GM12891 (cell line): ENCODE measurements around the gene MARK2.

ENCODE experiments used
- DNase-seq: peaks from one replicate; pipeline ENCODE4 v3.0.0; 2011; ENCODE audit warnings: low spot score; ENCODE audit not compliant: insufficient read length
- FAIRE-seq: peaks from 2 replicates; lab custom pipeline; 2011; peaks lifted over from hg19 to GRCh38; lab: Jason Lieb, UNC
- PAX5 ChIP-seq: IDR thresholded peaks from 2 replicates; pipeline ENCODE4 v1.6.1; 2011; ENCODE audit warnings: low read length, moderate library complexity, mild to moderate bottlenecking; ENCODE audit not compliant: insufficient read depth, severe bottlenecking
- POLR2A ChIP-seq: IDR thresholded peaks from 2 replicates; pipeline ENCODE4 v1.6.1; 2011; ENCODE audit warnings: low read depth, low read length, control low read depth
- POLR2AphosphoS5 ChIP-seq: IDR thresholded peaks from 2 replicates; pipeline ENCODE4 v1.6.1; 2011; ENCODE audit warnings: low read depth, low read length, control low read depth
- POU2F2 ChIP-seq: IDR thresholded peaks from 2 replicates; pipeline ENCODE4 v1.6.1; 2011; ENCODE audit warnings: low read depth, mild to moderate bottlenecking, control low read depth, low read length, moderate library complexity
- SPI1 ChIP-seq: IDR thresholded peaks from 2 replicates; pipeline ENCODE4 v1.6.1; 2011; ENCODE audit warnings: low read depth, low read length, control low read depth
- TAF1 ChIP-seq: IDR thresholded peaks from 2 replicates; pipeline ENCODE4 v1.6.1; 2011; ENCODE audit warnings: low read depth, low read length, control low read depth

Gene MARK2

GRCh38 chr11:63939397-63939891, 100.5 kb downstream of the MARK2 start:
- no peak for TF ChIP-seq TAF1
- no peak for TF ChIP-seq SPI1
- no peak for TF ChIP-seq POU2F2
- no peak for TF ChIP-seq POLR2AphosphoS5
- no peak for TF ChIP-seq PAX5
- TF ChIP-seq POLR2A: no peak
- no peak for DNase-seq
- FAIRE-seq: peak; percentile 50

DNA sequence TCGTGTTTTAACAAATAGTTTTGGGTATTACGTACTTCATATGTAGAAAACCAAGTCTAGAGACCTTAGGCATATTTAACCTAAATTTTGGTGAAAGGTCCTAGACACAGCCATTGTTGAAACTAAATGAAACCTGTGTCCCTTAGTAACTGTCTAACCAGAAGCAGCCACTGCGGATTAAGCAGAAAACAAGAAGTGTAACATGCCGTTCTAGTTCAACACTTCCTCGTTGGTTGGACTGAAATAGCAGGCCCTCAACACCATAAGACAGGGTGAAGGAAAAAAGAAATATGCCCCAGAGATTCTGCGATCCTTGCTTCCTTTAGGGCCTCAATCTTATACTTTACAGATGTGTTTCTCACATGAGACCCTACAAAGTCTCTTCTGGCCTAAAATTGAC, 101.9 kb downstream of the MARK2 start:
- DNase-seq: no peak

GRCh38 chr11:63941901-63942300, 103.0 kb downstream of the MARK2 start:
- no peak for TF ChIP-seq POU2F2
- TF ChIP-seq SPI1: no peak
- TF ChIP-seq TAF1: no peak
- no peak for TF ChIP-seq POLR2A
- no peak for TF ChIP-seq POLR2AphosphoS5
- no peak for TF ChIP-seq PAX5
- no peak for FAIRE-seq
- no peak for DNase-seq

More for the DNA sequence above, 101.9 kb downstream of the MARK2 start:
- TF ChIP-seq POLR2A (no peak), PAX5 (no peak), SPI1 (peak; percentile 75)
- FAIRE-seq: peak; percentile 52

- TF ChIP-seq POLR2A: no peak
- no peak for TF ChIP-seq SPI1
- no peak for TF ChIP-seq POU2F2
- no peak for TF ChIP-seq TAF1
- TF ChIP-seq PAX5: no peak
- no peak for TF ChIP-seq POLR2AphosphoS5
- FAIRE-seq (no peak), DNase-seq (no peak)
Observed at GRCh38 chr11:63942803-63943202, 103.9 kb downstream of the MARK2 start.

- FAIRE-seq (no peak), DNase-seq (no peak)
- no peak for TF ChIP-seq SPI1
- TF ChIP-seq POLR2A: no peak
- no peak for TF ChIP-seq PAX5
Observed at GRCh38 chr11:63944987-63945386, 106.1 kb downstream of the MARK2 start.

- no peak for DNase-seq
- TF ChIP-seq POLR2AphosphoS5 (no peak), PAX5 (no peak), POLR2A (no peak), TAF1 (no peak), SPI1 (no peak), POU2F2 (no peak)
- FAIRE-seq: peak; percentile 71
Observed at GRCh38 chr11:63945477-63946163, 106.7 kb downstream of the MARK2 start.

DNA sequence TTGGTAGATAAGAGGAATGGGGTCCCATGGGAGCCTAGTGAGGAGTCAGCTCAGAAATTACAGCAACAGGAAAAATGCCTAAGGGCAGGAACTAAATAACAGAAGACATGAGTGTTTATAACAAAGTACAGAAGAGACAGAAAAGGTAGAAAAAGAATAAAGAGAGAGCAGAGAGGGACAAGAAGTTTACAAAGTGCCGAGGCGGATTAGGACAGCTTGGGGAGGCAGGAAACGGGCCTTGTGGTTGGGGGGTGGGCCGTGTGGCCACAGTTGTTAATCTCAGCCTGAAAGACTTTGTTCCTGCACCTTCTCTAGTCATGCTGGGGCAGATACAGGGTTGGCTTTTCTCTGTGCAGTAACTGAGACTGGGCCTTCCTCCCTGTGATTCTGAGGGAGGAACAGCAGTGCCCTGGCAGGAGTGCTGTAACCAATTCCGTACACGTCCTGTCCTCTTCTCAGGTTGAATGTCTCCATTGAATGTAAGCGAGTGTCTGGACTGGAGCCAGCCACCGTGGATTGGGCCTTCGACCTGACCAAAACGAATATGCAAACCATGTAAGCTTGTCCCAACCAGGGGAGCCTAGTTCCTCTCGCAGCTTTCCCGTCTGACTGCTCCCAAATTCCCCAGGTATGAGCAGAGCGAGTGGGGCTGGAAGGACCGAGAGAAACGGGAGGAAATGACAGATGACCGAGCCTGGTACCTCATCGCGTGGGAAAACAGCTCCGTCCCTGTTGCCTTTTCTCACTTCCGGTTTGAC, 113.0 kb downstream of the MARK2 start:
- FAIRE-seq: peak; percentile 74
- TF ChIP-seq PAX5 (no peak), SPI1 (peak; percentile 57)
- no peak for DNase-seq

DNA sequence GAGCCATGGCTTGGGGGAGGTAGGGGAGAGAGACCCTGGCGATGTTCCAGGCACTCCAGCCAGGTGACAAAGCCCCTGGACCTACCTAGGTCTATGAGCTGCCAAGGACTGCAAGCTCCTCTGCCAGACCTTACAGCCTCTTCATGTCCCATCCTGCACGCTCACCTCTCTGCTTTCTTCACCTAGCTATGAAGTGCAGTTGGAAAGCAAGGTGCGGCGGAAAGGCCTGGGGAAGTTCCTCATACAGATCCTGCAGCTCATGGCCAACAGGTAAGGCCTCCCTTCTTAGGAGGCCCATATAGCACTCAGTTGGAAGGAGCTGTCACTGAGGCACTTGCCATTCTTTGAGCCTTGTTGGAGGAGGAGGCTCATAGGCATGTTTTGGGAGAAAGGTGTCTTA, 113.7 kb downstream of the MARK2 start:
- FAIRE-seq (no peak), DNase-seq (no peak)
- no peak for TF ChIP-seq SPI1
- no peak for TF ChIP-seq POLR2A
- no peak for TF ChIP-seq POLR2AphosphoS5
- no peak for TF ChIP-seq PAX5
- no peak for TF ChIP-seq POU2F2
- no peak for TF ChIP-seq TAF1

- no peak for TF ChIP-seq POU2F2
- no peak for TF ChIP-seq POLR2A
- no peak for TF ChIP-seq PAX5
- TF ChIP-seq TAF1: no peak
- TF ChIP-seq SPI1: no peak
- TF ChIP-seq POLR2AphosphoS5: no peak
- DNase-seq: no peak
- no peak for FAIRE-seq
Observed at GRCh38 chr11:63958008-63958407, 119.1 kb downstream of the MARK2 start.
